Endothelial cell of umbilical vein (primary cell): ENCODE measurements around the gene TMEM135. TPM values are rescaled to one million over a fixed set of nuclear protein-coding genes. Genes with fewer than 3 reads are reported as not detected.

ENCODE experiments used
- BruUV-seq: library from RNA; stranded (reverse); fragments of 400-500 nt; replicated peaks from 2 replicates; lab custom pipeline; 2021; lab: Mats Ljungman, UMichigan
- CTCF ChIA-PET: fragments of 300-600, 350-600 bp; sonication (Branson Sonifier 250); formaldehyde crosslinking; loops from one replicate; lab custom pipeline; 2021; ENCODE audit warnings: antibody characterized with exemption, inconsistent platforms; lab: Charles Lee
- POLR2A ChIA-PET: fragments of 300-600, 350-600 bp; sonication (Branson Sonifier 250); formaldehyde crosslinking; loops from one replicate; lab custom pipeline; 2021; ENCODE audit warnings: antibody characterized with exemption, inconsistent platforms; lab: Charles Lee
- DNase-seq: peaks from one replicate; pipeline ENCODE4 v3.0.0-alpha.2; 2011; ENCODE audit warnings: low read depth, low spot score
- FAIRE-seq: peaks from 2 replicates; lab custom pipeline; 2011; peaks lifted over from hg19 to GRCh38; lab: Jason Lieb, UNC
- H2AFZ ChIP-seq: 2 replicates; pipeline ENCODE4 v1.6.0; 2012; ENCODE audit warnings: low read depth, low read length, control low read depth, inconsistent platforms
- H3K27ac ChIP-seq: 2 replicates; pipeline ENCODE4 v1.5.1; 2011; ENCODE audit warnings: low read depth, mild to moderate bottlenecking, control low read depth, low read length, moderate library complexity; ENCODE audit not compliant: insufficient read depth
- H3K27me3 ChIP-seq, 2 experiments: 2 replicates each; pipeline versions ENCODE4 v1.6.0 to v1.6.1; 2011; ENCODE audit warnings: low read length in 2 of 2, mixed read lengths in 1 of 2; ENCODE audit not compliant: control insufficient read depth in 2 of 2, insufficient read depth in 2 of 2
- H3K36me3 ChIP-seq, 2 experiments: 2 replicates in 1 of 2; 3 replicates in 1 of 2; pipeline ENCODE4 v1.5.1; 2011; ENCODE audit warnings: low read length in 2 of 2, mild to moderate bottlenecking in 1 of 2, moderate library complexity in 1 of 2; ENCODE audit not compliant: control insufficient read depth in 2 of 2, insufficient read depth in 2 of 2; ENCODE audit errors: extremely low read depth in 1 of 2
- H3K4me1 ChIP-seq: 3 replicates; pipeline ENCODE4 v1.5.1; 2011; ENCODE audit warnings: mild to moderate bottlenecking, low read length; ENCODE audit not compliant: control insufficient read depth, insufficient read depth; ENCODE audit errors: extremely low read depth
- H3K4me2 ChIP-seq: 2 replicates; pipeline ENCODE4 v1.6.1; 2011; ENCODE audit warnings: low read length, control low read depth, mixed read lengths; ENCODE audit not compliant: insufficient read depth
- H3K4me3 ChIP-seq, 3 experiments: fragments of 200-600 bp in 1 of 3; sonication (generic), shearing (Covaris generic) in 1 of 3; replicated peaks in 1 of 3; 2 replicates each; pipeline ENCODE4 v1.5.1; 2011 to 2016; ENCODE audit warnings: control low read depth in 3 of 3, low read length in 3 of 3, mild to moderate bottlenecking in 2 of 3, inconsistent platforms in 1 of 3, low read depth in 1 of 3, moderate library complexity in 1 of 3; ENCODE audit not compliant: insufficient read depth in 1 of 3
- H3K79me2 ChIP-seq: 2 replicates; pipeline ENCODE4 v1.6.0; 2012; ENCODE audit warnings: low read length, inconsistent platforms; ENCODE audit not compliant: control insufficient read depth, insufficient read depth
- H3K9ac ChIP-seq: replicated peaks from 2 replicates; pipeline ENCODE3; 2011; ENCODE audit warnings: low read length, control low read depth; ENCODE audit not compliant: insufficient read depth; ENCODE audit errors: extremely low read depth
- H3K9me1 ChIP-seq: replicated peaks from 3 replicates; pipeline ENCODE4 v1.6.0; 2011; ENCODE audit warnings: mild to moderate bottlenecking, low read length; ENCODE audit not compliant: control insufficient read depth, insufficient read depth; ENCODE audit errors: extremely low read depth
- H3K9me3 ChIP-seq: replicated peaks from 2 replicates; pipeline ENCODE4 v1.5.1; 2012; ENCODE audit warnings: low read length, inconsistent platforms; ENCODE audit not compliant: control insufficient read depth, insufficient read depth
- H4K20me1 ChIP-seq: replicated peaks from 2 replicates; pipeline ENCODE3; 2011; ENCODE audit warnings: mild to moderate bottlenecking, low read length; ENCODE audit not compliant: control insufficient read depth, insufficient read depth; ENCODE audit errors: extremely low read depth
- EZH2 ChIP-seq: IDR thresholded peaks from 2 replicates; pipeline ENCODE4 v1.6.1; 2012; ENCODE audit warnings: borderline replicate concordance, low read depth, mild to moderate bottlenecking, moderate library complexity, low read length, inconsistent platforms; ENCODE audit not compliant: severe bottlenecking
- FOS ChIP-seq: IDR thresholded peaks from 2 replicates; pipeline ENCODE4 v1.6.1; 2011; ENCODE audit warnings: mild to moderate bottlenecking, low read length, moderate library complexity, borderline replicate concordance; ENCODE audit not compliant: insufficient read depth
- GATA2 ChIP-seq: IDR thresholded peaks from 2 replicates; pipeline ENCODE4 v1.7.0; 2011; ENCODE audit warnings: low read depth, mild to moderate bottlenecking, moderate library complexity, mixed read lengths, low read length; ENCODE audit not compliant: insufficient read length, insufficient read depth
- JUN ChIP-seq: IDR thresholded peaks from 2 replicates; pipeline ENCODE4 v1.6.1; 2011; ENCODE audit warnings: borderline replicate concordance, low read depth; ENCODE audit not compliant: insufficient read length, insufficient read depth
- MYC ChIP-seq: IDR thresholded peaks from one replicate; pipeline ENCODE4 v1.6.1; 2011; ENCODE audit warnings: mild to moderate bottlenecking, low read depth, low read length
- POLR2A ChIP-seq: IDR thresholded peaks from 2 replicates; pipeline ENCODE4 v1.6.1; 2012; ENCODE audit warnings: low read depth, mild to moderate bottlenecking, control low read depth, low read length
- POLR2AphosphoS5 ChIP-seq: IDR thresholded peaks from 2 replicates; pipeline ENCODE4 v1.6.1; 2012; ENCODE audit warnings: low read depth, mild to moderate bottlenecking, control low read depth, low read length, moderate library complexity; ENCODE audit not compliant: insufficient read depth
- dilution Hi-C: fragments of 300-500 bp; cut with MboI; formaldehyde crosslinking; loops from one replicate; pipeline ENCODE4 v1.15.0; 2019; ENCODE audit warnings: low sequenced_read_pairs; ENCODE audit not compliant: extremely low pct_ligation_motif_present
- intact Hi-C: fragments of 100-400 bp; cut with micrococcal nuclease; formaldehyde crosslinking; loops from one replicate; pipeline ENCODE4 v1.10.0; 2022
- polyA plus RNA-seq, 4 experiments: library from polyadenylated mRNA; depleted of rRNA in 3 of 4; stranded (reverse) in 3 of 4; unstranded in 1 of 4; fragments of >200 nt; gene quantifications; 2 replicates each; pipeline versions ENCODE4 v1.2.1 to v1.2.3, GENCODE V29; 2011 to 2012; ENCODE audit warnings: missing spikeins in 1 of 4
- total RNA-seq: library from RNA; stranded (reverse); gene quantifications from 2 replicates; pipeline ENCODE4 v1.2.3, GENCODE V29; 2021
- TF ChIP-seq, protein P1 (sequence below): IDR thresholded peaks from 2 replicates; pipeline ENCODE4 v1.6.1; 2011; ENCODE audit not compliant: insufficient read depth, insufficient read length
- TF ChIP-seq, protein P2 (sequence below), 2 donors: IDR thresholded peaks; 1 replicate in 1 of 2; 2 replicates in 1 of 2; pipeline ENCODE4 v1.5.1; 2011; ENCODE audit warnings: low read length in 2 of 2, mild to moderate bottlenecking in 2 of 2, moderate library complexity in 2 of 2, control low read depth in 1 of 2, inconsistent platforms in 1 of 2, low read depth in 1 of 2; ENCODE audit not compliant: insufficient read depth in 1 of 2; ENCODE audit errors: extremely low read depth in 1 of 2

The TMEM135 gene
- total and polyA plus RNA-seq, 2 donors (not counting 3 experiments of a cell fraction or from before 2014, with no cell fraction given) = 12.3 to 33.2 TPM

DNA sequence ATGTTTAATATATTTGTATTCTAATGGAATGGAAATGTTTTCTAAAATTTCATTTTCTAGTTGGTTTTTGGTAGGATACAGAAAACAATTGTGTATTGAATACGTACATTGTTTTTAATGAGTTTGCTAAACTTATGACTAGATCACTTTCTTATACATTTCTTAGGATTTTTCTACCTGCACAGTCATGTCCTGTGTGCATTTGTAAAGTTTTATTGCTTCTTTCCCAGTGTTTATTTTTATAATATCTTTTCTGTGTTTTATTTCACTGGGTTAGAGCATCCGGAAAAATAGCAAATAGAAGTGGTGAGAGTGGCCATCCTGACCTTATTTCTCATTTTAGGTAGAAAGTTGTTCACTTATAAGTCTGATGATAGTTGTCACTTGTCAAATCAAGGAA is 103.6 kb downstream of the TMEM135 start:
- intact Hi-C loops = no loop called here
- no peak overlapping the region for H3K4me2 ChIP-seq
- no peak overlapping the region for H3K4me3 ChIP-seq
- no peaks in the 10 kb centered on the region for H3K36me3 ChIP-seq
- no peaks in the 10 kb centered on the region for H4K20me1 ChIP-seq
- no peaks in the 10 kb centered on the region for H3K79me2 ChIP-seq
- BruUV-seq = no TSS peak
- no peaks in the 10 kb centered on the region for H3K4me1 ChIP-seq
- TF ChIP-seq POLR2AphosphoS5 = no peak
- TF ChIP-seq GATA2 = no peak
- TF ChIP-seq EZH2 = no peak
- TF ChIP-seq MYC = no peak
- no peak for TF ChIP-seq JUN
- TF ChIP-seq FOS = no peak
- no peak for TF ChIP-seq POLR2A
- TF ChIP-seq, protein P1, sequence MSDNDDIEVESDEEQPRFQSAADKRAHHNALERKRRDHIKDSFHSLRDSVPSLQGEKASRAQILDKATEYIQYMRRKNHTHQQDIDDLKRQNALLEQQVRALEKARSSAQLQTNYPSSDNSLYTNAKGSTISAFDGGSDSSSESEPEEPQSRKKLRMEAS = no peak
- TF ChIP-seq, protein P2, sequence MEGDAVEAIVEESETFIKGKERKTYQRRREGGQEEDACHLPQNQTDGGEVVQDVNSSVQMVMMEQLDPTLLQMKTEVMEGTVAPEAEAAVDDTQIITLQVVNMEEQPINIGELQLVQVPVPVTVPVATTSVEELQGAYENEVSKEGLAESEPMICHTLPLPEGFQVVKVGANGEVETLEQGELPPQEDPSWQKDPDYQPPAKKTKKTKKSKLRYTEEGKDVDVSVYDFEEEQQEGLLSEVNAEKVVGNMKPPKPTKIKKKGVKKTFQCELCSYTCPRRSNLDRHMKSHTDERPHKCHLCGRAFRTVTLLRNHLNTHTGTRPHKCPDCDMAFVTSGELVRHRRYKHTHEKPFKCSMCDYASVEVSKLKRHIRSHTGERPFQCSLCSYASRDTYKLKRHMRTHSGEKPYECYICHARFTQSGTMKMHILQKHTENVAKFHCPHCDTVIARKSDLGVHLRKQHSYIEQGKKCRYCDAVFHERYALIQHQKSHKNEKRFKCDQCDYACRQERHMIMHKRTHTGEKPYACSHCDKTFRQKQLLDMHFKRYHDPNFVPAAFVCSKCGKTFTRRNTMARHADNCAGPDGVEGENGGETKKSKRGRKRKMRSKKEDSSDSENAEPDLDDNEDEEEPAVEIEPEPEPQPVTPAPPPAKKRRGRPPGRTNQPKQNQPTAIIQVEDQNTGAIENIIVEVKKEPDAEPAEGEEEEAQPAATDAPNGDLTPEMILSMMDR (IDR thresholded peaks at IDR 0.05; ENCODE audit: extremely low read depth in 1 of 2, insufficient read depth in 1 of 2, low read depth in 1 of 2, low read length in 2 of 2) = no peak
- H3K9ac ChIP-seq = no peak overlapping the region
- H3K9me1 ChIP-seq = no peaks in the 10 kb centered on the region
- DNase-seq (no peak), FAIRE-seq (no peak)
- no peaks in the 10 kb centered on the region for H3K9me3 ChIP-seq
- no peak overlapping the region for H3K27ac ChIP-seq
- H3K27me3 ChIP-seq = no peaks in the 10 kb centered on the region
- ChIA-PET CTCF (no interaction called here), POLR2A (no interaction called here)
- H2AFZ ChIP-seq = no peak overlapping the region
- dilution Hi-C loops = no loop called here
